Measurements from ENCODE around the gene TRIM72.

GRCh38 chr16:31243734-31244670, 30.1 kb downstream of the TRIM72 start:
- TF ChIP-seq POLR2A (IDR thresholded peaks at IDR 0.05) (no peak), EP300 (IDR thresholded peaks at IDR 0.05; ENCODE audit: low read depth) (no peak)

Data from transverse colon (tissue), 1 donor.